HG03139 (cell line): Measurements from ENCODE around the gene ASNS.
"Not testable (repeated sequence)": the region's sequence is repeated elsewhere in the genome, so short reads cannot be mapped to it uniquely, and the experiment has no call there.

Experiments used
- ATAC-seq: cut with Tn5 transposase; IDR thresholded peaks from one replicate; pipeline ENCODE4 v1.9.1; 2021; ENCODE audit not compliant: unreplicated experiment

ASNS gene, protein sequence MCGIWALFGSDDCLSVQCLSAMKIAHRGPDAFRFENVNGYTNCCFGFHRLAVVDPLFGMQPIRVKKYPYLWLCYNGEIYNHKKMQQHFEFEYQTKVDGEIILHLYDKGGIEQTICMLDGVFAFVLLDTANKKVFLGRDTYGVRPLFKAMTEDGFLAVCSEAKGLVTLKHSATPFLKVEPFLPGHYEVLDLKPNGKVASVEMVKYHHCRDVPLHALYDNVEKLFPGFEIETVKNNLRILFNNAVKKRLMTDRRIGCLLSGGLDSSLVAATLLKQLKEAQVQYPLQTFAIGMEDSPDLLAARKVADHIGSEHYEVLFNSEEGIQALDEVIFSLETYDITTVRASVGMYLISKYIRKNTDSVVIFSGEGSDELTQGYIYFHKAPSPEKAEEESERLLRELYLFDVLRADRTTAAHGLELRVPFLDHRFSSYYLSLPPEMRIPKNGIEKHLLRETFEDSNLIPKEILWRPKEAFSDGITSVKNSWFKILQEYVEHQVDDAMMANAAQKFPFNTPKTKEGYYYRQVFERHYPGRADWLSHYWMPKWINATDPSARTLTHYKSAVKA

GRCh38 chr7:97872025-97872669, at the start of gene ASNS:
Gene ASNS (minus strand): TSS chr7:97872408. CDS start chr7:97869156, 3,252 bp downstream.
- ATAC-seq = peak; percentile 98

DNA sequence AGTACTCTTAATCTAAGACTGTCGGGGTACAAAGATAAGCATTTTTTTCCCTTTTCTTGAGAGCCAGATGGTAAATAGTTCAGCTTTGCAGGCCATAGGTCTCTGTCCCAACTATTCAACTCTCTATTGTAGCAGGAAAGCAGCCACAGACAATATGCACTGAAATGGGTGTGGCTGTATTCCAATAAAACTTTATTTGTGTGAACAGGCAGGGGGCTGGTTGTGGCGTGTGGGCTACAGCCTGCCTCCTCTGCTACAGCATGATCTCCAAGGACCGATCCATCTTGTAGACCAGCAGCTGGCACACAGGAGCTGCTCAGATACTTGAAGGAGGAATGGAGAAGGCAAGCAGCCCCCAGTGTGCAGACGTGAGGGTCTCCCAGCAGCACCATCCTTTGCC, 49.0 kb upstream of the ASNS start:
- not testable (repeated sequence) for ATAC-seq

- ATAC-seq = not testable (repeated sequence)
Measured at GRCh38 chr7:97915267-97915666, 43.1 kb upstream of the ASNS start.

DNA sequence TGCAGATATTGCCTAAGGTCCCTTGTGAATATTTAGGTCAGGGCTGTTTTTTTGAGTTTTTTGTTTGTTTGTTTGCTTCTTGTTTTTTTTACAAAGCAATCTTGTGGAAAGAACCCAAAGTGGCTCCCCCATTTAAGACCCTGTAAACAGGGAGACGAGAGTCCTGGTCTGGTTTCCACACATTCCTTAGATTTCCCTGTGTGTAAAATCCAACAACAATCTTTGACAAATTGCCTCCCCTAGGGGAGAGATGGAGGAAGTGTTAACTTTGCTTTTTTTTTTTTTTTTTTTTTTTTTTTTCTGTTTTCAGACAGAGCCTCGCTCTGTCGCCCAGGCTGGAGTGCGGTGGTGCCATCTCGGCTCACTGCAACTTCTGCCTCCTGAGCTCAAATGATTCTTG, 40.1 kb upstream of the ASNS start:
- not testable (repeated sequence) for ATAC-seq

- not testable (repeated sequence) for ATAC-seq
Measured at GRCh38 chr7:97896893-97897292, 24.7 kb upstream of the ASNS start.

DNA sequence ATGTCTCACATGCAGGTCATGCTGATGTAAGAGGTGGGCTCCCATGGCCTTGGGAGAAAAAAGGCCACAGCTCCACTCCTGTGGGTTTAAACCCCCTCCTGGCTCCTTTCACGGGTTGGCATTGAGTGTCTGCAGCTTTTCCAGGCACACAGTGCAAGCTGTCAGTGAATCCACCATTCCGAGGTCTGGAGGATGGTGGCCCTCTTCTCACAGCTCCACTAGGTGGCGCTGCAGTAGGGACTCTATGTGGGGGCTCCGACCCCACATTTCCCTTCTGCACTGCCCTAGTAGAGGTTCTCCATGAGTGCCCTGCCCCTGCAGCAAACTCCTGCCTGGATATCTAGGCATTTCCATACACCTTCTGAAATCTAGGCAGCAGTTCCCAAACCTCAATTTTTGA, 19.5 kb upstream of the ASNS start:
- not testable (repeated sequence) for ATAC-seq

GRCh38 chr7:97879527-97879926, 7.3 kb upstream of the ASNS start:
- not testable (repeated sequence) for ATAC-seq

DNA sequence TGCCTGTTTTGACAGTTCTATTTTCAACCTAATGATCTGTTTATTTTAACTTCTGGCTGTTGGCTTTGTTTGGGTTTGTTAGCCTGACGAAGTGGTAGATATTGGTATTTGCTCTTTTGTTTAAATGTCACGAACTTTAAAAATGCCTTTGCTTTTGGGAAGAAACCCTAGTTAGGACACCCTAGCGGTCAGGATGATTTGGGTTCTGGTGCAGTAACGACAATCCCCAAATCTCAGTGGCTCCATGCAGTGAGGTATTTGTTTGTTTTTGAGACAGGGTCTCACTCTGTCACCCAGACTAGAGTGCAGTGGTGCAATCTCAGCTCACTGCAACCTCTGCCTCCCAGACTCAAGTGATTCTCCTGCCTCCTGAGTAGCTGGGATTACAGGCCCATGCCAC, 2.7 kb upstream of the ASNS start:
- not testable (repeated sequence) for ATAC-seq

DNA sequence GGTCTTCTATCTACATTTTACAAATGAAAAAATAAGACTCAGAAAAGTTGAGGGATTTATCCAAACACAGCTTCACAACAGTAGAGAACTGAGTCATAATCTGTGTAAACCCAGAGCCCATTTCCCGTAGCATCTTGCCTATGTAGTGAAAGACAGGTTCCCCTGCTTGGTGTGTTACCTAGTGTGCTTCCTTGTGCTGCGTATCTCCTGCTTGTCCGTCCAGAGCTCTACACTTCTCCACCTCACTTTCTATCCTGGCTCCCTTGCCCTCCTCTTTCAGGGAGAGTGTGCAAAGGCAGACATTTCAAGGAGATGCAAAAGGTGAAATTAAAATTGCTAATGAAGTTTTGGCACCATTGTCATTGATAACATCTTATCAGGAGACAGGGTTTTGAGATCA, 1.4 kb upstream of the ASNS start:
- ATAC-seq = no peak

DNA sequence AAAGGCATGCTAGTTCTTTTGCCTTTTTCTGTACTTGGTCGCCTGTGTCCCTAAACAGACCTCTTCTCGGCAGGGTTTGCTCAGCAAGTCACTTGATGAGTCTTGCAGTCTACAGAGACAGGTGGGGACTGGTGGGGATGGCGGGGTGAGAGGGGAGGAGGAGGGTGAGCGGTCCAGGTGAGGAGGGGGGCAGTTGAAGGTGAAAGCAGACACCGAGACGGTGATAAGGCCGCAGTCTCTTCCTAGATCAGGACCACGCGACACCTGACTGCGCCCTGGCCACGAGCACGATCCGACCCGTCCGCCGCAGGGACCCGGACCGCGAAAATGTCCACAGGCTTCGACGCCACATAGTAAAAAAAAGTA, 566 bp downstream of the ASNS start:
- no peak for ATAC-seq

GRCh38 chr7:97868788-97869187, 3.4 kb downstream of the ASNS start:
- ATAC-seq = no peak

- no peak for ATAC-seq
Measured at GRCh38 chr7:97868314-97868713, 3.9 kb downstream of the ASNS start.

DNA sequence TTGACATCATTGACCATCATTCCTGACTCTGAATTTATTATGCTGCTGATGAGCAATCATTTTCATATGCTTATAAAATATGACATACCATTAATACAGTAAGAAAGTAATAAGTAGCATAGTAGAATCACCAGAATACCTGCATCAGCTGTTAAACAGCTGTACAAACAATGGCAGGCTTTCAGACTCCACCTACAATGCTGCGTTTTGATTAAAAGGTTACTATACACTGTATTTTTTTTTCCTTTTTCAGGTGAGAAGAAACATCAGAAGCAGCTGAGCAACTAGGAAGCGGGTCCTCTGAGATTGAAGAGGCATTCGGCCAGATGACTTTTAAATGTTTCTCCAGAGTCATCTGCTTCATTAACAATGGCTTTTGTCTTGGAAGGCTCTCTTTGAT, 7.1 kb downstream of the ASNS start:
- no peak for ATAC-seq

DNA sequence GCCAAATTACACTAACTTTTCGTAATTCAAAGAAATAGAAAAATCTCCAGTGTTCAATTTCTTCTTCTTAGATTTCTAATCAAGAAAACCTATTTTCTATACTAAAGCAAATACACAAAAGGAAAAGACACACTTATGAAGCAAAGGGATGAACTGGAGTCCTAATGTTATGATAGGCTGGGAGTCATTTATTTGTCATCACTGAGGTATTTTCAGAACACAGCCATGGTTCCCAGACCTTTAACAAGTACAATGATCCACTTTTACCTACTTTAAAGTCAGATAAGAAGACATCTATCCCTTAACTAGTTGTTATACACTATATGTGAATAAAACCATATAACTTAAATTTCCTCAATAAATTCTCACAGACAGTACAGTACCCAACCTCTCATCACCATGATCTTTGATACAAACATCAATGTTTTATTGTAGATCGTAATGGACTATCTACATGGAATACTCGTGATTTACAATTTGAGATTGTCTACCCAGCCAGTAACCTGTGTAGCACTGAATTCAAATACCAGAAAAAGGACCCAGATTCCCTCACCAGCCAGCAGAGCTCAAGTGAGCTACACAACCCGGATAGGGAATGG, 12.5 kb downstream of the ASNS start:
- ATAC-seq = no peak

DNA sequence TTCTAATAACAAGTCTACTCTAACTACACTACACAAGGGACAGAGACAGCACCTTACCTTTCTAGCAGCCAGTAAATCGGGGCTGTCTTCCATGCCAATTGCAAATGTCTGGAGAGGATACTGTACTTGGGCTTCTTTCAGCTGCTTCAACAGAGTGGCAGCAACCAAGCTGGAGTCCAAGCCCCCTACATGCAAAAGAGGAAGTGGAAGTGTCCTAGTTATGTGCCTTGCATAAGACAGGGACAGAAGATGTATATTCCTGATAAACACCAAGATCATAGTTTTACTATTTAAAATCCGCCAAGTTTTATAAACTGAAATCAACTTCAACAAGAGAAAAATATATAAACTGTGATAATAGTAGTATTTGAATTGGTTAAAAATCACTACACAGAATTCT, 14.0 kb downstream of the ASNS start:
- no peak for ATAC-seq

DNA sequence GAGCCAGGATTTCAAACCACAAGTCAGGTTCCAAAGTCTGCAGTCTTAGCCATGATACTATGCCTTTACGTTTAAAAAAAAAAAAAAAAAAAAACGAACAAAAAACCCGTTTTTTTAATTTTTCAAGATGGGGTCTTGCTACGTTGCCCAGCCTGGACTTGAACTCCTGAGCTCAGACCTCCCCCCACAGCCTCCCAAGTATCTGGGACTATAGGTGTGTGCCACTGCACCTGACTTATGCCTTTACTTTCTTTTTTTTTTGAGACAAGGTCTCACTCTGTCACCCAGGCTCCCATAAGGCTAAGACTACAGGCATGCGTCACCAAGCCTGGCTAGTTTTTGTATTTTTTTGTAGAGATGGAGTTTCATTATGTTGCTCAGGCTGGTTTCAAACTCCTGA, 14.7 kb downstream of the ASNS start:
- ATAC-seq = no peak

- no peak for ATAC-seq
Measured at GRCh38 chr7:97851683-97852082, 20.5 kb downstream of the ASNS start.

DNA sequence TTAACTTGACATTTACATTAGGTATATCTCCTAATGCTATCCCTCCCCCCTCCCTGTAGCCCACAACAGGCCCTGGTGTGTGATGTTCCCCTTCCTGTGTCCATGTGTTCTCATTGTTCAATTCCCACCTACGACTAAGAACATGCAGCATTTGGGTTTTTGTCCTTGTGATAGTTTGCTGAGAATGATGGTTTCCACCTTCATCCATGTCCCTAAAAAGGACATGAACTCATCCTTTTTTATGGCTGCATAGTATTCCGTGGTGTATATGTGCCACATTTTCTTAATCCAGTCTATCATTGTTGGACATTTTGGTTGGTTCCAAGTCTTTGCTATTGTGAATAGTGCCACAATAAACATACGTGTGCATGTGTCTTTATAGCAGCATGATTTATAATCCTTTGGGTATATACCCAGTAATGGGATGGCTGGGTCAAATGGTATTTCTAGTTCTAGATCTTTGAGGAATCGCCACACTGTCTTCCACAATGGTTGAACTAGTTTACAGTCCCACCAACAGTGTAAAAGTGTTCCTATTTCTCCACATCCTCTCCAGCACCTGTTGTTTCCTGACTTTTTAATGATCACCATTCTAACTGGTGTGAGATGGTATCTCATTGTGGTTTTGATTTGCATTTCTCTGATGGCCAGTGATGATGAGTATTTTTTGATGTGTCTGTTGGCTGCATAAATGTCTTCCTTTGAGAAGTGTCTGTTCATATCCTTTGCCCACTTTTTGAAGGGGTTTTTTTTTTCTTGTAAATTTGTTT, 21.8 kb downstream of the ASNS start:
- not testable (repeated sequence) for ATAC-seq

- ATAC-seq = no peak
Measured at GRCh38 chr7:97847791-97848190, 24.4 kb downstream of the ASNS start.

GRCh38 chr7:97846945-97847344, 25.3 kb downstream of the ASNS start:
- ATAC-seq = no peak

DNA sequence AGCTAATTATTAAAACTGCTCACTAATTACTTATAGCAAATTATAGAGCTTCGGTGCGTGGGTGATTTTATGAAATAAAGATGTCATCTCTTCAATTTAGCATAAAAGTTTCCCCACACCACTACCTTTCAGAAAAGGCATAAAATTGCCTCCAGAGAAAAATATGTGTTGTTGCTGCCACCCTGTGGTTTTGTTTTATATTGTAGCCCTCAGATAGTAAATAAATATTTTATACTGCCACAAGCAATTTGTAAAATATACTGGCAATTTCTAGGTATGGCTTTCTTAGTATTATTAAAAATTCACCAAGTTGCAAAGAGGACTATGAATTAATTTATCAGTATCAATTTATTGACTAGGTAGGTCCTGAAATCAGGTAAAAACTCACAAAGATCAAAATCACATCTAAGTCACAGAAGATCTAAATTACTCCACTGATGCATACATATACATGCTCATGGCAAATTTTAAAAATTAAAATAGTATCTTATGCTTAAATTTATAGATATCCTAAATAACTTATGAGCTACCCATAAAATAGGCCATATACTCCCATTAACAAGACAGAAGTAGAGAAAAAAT, 26.5 kb downstream of the ASNS start:
- ATAC-seq = no peak
